BLaER1 (cell line): ENCODE results near the gene MAP3K21.

Experiments used
- H3K27ac ChIP-seq: shearing (Covaris generic); formaldehyde crosslinking; 2 replicates; pipeline ENCODE4 v1.8.1; 2022
- H3K27me3 ChIP-seq: shearing (Covaris generic); formaldehyde crosslinking; 2 replicates; pipeline ENCODE4 v1.8.1; 2022
- H3K36me3 ChIP-seq: shearing (Covaris generic); formaldehyde crosslinking; 2 replicates; pipeline ENCODE4 v1.8.1; 2022
- H3K4me1 ChIP-seq: shearing (Covaris generic); formaldehyde crosslinking; 2 replicates; pipeline ENCODE4 v1.8.1; 2022
- H3K4me2 ChIP-seq: shearing (Covaris generic); formaldehyde crosslinking; 2 replicates; pipeline ENCODE4 v1.8.1; 2022
- H3K4me3 ChIP-seq: shearing (Covaris generic); formaldehyde crosslinking; 2 replicates; pipeline ENCODE4 v1.8.1; 2022
- H3K9ac ChIP-seq: shearing (Covaris generic); formaldehyde crosslinking; 2 replicates; pipeline ENCODE4 v1.8.1; 2022
- H3K9me3 ChIP-seq: shearing (Covaris generic); formaldehyde crosslinking; 2 replicates; pipeline ENCODE4 v1.8.1; 2022
- H4K20me1 ChIP-seq: shearing (Covaris generic); formaldehyde crosslinking; 2 replicates; pipeline ENCODE4 v1.8.1; 2022
- Cebpa-rat ChIP-seq: shearing (Covaris generic); IDR thresholded peaks from 2 replicates; pipeline ENCODE4 v1.8.1; 2022

The MAP3K21 gene

DNA sequence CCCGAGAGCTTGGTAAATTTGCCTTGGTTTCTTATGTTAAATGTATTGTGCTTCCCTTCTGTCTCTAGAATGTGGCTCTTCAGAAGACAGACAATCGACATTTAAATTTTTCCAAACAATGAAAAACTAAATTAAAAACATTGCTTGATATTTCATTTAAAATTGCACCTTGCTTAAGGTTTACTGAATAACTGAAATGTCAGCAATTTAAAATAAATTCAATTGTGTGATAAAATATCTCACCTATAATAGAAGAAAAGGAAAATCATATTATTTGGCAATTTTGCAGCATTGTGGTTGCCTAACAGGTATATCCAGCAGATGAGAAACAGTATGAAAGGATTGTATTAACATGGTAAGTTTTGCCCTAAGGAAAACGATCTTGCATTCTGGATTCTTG lies 56.5 kb downstream of the MAP3K21 start:
- no peaks in the 10 kb centered on the region for H4K20me1 ChIP-seq
- no peak overlapping the region for H3K4me2 ChIP-seq
- H3K36me3 ChIP-seq, result peaks cover 16% of the 10 kb centered on the region
- no peak overlapping the region for H3K9ac ChIP-seq
- H3K4me1 ChIP-seq, result peaks cover 7% of the 10 kb centered on the region
- no peaks in the 10 kb centered on the region for H3K27me3 ChIP-seq
- peaks cover 9% of the 10 kb centered on the region for H3K9me3 ChIP-seq
- no peak for TF ChIP-seq Cebpa-rat
- H3K27ac ChIP-seq, result no peak overlapping the region
- H3K4me3 ChIP-seq, result no peak overlapping the region

DNA sequence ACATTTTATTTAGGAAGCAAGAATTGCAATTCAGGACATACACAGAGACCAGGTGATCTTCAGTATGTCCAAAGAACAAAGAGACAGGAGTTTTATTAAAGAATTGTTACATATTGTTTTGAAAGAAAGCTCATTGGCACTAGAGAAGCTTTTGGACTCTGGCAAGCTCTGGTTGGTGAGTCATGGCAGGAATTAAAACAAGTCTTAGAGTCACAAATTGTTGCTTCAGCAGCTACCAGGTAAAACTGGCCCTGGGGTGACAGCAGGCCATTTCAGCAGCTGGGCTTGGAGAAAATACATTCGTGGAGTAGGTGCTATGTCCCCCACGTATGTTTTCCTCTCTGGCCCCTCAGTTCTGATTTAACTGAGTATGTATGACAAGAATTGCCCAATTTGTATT lies 58.8 kb downstream of the MAP3K21 start:
- H4K20me1 ChIP-seq, result no peaks in the 10 kb centered on the region
- no peak overlapping the region for H3K9ac ChIP-seq
- peaks cover 9% of the 10 kb centered on the region for H3K9me3 ChIP-seq
- no peak for TF ChIP-seq Cebpa-rat
- no peaks in the 10 kb centered on the region for H3K27me3 ChIP-seq
- H3K4me2 ChIP-seq, result no peak overlapping the region
- H3K36me3 ChIP-seq, result peaks cover 11% of the 10 kb centered on the region
- H3K4me1 ChIP-seq, result peaks cover 7% of the 10 kb centered on the region
- H3K27ac ChIP-seq, result no peak overlapping the region
- H3K4me3 ChIP-seq, result no peak overlapping the region

DNA sequence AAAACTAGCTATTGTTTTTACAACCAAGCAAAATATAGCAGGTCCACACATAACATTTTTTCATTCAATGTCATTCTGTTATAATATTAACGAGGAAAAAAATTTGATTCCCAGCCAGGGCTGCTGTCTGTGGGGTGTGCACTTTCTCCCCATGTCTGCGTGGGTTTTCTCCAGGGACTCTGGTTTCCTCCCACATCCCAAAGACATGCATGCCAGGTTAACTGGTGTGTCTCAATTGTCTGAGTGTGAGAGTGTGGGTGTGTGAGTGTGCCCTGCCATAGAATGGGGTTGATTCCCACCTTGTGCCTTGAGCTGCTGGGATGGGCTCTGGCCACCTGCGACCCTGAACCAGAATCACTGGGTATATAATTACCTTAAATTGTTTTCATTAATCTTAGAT lies 60.1 kb downstream of the MAP3K21 start:
- no peak for TF ChIP-seq Cebpa-rat
- Histone ChIP-seq H3K4me3 (no peak overlapping the region), H3K27me3 (no peaks in the 10 kb centered on the region), H3K27ac (no peak overlapping the region), H3K36me3 (peaks cover 3% of the 10 kb centered on the region), H3K4me2 (0 out of 2 replicates have a peak overlapping the region, but pooled peaks have one; percentile 19), H3K4me1 (peaks cover 7% of the 10 kb centered on the region), H3K9me3 (peaks cover 4% of the 10 kb centered on the region; the same call in 1 of the 2 replicates), H4K20me1 (no peaks in the 10 kb centered on the region), H3K9ac (no peak overlapping the region)

DNA sequence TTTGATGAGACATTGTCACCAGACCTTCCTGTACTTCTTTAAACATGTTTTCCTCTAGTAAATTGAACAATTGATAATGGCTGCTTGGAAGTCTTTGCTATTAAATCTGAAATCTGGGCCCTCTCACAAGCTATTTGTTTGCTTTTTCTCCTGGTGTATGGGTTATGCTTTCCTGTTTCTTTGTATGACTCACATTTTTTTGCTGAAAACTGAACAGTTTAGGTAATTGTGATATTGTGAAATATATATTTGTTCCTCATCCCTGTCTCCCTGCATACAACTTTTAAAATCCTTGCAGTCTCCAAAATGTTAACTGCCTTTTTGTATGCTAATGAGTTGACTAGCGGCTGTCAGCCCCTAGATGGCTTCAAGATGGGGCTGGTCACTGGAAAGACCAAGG lies 61.6 kb downstream of the MAP3K21 start:
- Histone ChIP-seq H3K27ac (no peak overlapping the region), H3K27me3 (no peaks in the 10 kb centered on the region), H3K4me2 (no peak overlapping the region), H3K9me3 (no peaks in the 10 kb centered on the region), H3K4me3 (no peak overlapping the region), H3K36me3 (no peaks in the 10 kb centered on the region), H3K4me1 (peaks cover 7% of the 10 kb centered on the region), H4K20me1 (no peaks in the 10 kb centered on the region), H3K9ac (no peak overlapping the region)
- no peak for TF ChIP-seq Cebpa-rat

DNA sequence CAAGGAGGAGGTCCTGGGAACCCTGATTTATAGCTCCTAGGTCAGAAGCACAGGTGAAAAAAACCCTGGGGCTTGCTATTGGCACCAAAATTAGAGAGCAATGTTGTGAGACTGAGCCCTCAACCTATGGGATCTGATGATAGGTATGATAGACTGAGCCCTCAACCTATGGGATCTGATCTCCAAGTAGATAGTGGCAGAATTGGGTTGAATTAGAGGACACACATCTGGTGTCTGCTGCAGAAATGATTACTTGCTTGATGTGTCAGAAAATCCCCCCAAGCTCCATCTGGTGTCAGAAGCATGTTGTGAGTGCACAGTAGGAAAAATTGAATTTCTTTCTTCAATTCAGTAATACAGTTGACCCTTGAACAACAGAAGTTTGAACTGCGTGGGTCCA lies 62.4 kb downstream of the MAP3K21 start:
- Histone ChIP-seq H3K36me3 (no peaks in the 10 kb centered on the region), H3K27me3 (no peaks in the 10 kb centered on the region), H3K4me1 (peaks cover 7% of the 10 kb centered on the region), H3K4me3 (no peak overlapping the region), H3K9ac (no peak overlapping the region), H3K9me3 (no peaks in the 10 kb centered on the region), H4K20me1 (no peaks in the 10 kb centered on the region), H3K27ac (no peak overlapping the region), H3K4me2 (no peak overlapping the region)
- TF ChIP-seq Cebpa-rat, result no peak

DNA sequence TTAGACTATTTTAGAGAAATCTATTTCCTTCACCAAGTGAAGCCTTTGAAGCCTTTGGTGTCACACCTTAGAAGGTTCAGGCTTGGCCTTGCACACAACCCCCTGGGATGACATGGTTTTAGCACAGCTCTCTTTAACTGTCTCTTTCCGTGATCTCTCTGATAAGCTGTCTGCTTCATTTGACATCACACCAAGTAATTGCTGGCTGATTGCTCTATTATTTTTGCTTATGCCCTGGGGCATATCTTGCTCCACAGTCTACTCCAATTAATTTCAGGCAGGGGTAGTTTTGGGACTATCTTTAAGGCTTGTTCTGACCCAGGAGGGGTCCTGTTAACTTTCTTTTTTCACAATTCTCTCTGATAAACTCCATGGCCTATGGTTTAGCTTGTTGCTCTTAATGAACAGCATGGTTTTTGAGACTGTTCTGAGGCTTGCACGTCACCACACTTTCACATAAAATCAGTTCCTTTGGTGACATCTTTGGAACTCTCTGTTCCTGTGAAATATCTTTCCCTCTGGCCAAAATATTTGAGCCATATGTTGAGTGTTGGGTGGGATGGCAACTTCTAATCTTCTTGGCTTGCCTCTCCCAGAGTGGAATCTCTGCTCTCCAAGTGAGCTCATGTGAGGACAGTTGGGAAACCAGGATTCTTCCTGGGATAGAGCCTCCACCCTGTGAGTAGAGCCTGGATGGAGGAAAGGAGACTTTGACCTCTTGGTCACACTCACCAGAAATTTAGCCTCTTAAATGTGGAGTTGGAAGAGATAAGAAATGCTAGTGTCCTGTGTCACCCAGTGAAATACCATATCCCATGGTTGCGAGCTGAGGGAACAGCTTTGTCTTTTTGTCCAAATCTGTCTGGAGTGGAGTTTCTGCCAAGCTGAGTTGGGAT lies 63.6 kb downstream of the MAP3K21 start:
- no peak overlapping the region for H3K9ac ChIP-seq
- H3K36me3 ChIP-seq, result no peaks in the 10 kb centered on the region
- no peaks in the 10 kb centered on the region for H3K9me3 ChIP-seq
- H3K4me3 ChIP-seq, result no peak overlapping the region
- H3K27ac ChIP-seq, result no peak overlapping the region
- H3K27me3 ChIP-seq, result no peaks in the 10 kb centered on the region
- no peak for TF ChIP-seq Cebpa-rat
- H3K4me1 ChIP-seq, result peaks cover 7% of the 10 kb centered on the region
- H4K20me1 ChIP-seq, result no peaks in the 10 kb centered on the region
- H3K4me2 ChIP-seq, result no peak overlapping the region

DNA sequence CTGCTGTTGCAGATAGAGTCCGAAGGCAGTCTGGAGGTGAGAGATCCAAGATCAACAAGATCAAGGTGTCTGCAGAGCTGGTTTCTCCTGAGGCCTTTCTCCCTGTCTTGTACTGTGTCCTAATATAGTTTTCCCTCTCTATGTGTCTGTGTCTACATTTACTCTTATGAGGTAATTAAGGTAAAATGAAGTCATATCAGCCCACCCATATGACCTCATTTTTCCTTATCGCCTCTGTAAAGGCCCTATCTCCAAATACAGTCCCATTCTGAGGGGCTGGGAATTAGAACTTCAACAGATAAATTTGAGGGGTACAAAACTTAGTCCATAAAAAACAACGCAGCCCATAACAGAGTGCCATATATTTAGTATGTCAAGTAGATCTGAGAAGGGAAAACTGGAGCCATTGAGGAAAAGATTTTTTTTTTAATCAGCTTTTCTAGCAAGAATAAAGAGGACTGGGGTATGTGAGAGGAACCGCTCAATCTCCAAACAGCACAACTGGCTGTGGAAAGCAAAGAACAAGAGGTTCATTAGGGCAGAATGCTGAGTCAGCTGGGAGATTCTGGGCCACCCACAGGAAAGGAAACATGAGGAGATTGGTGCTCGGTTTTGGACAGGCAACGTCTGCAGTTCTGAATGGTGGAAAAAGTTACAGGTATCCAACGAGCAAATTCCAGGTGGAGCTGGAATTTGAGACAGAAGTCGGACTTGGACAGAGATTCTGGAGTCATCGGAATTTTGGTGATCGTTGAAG lies 65.7 kb downstream of the MAP3K21 start:
- no peaks in the 10 kb centered on the region for H3K27me3 ChIP-seq
- H4K20me1 ChIP-seq, result no peaks in the 10 kb centered on the region
- H3K4me3 ChIP-seq, result no peak overlapping the region
- no peaks in the 10 kb centered on the region for H3K4me1 ChIP-seq
- H3K27ac ChIP-seq, result no peak overlapping the region
- H3K36me3 ChIP-seq, result no peaks in the 10 kb centered on the region
- H3K9me3 ChIP-seq, result no peaks in the 10 kb centered on the region
- no peak for TF ChIP-seq Cebpa-rat
- no peak overlapping the region for H3K4me2 ChIP-seq
- no peak overlapping the region for H3K9ac ChIP-seq

DNA sequence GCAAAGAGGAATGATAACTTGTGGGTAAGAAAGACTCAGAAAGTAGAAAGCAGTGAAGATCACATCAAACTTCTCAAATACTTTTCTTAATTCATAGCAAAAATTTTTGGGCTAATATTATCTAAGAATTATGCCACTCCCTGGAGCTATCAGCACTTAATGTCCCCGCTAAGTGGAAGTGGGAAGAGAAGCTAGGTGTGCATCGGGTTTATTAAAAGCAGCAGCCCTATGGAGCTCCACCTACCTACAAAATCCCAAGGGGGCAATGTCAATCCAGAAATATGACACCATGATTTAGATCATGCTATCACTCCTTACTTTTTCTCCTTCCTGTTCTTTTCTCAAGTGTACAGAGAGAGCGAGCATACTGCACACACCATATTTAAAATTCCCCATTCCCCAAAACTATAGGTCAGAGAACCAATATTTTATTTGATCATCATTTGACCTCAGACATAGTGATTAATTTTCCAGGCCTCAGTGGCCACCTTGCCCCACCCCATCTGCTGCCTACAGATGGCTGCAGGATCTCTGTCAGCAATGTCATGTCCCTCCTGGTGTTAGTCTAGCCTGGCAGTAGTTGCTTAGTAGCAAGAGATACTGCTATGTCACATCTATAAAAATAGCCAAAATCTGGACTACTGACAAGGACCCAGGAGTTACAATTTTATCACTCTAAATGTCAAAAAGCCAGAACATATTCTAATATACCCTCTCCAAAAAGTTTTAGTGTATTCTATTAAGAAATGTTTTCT lies 66.6 kb downstream of the MAP3K21 start:
- H4K20me1 ChIP-seq, result no peaks in the 10 kb centered on the region
- no peak for TF ChIP-seq Cebpa-rat
- H3K36me3 ChIP-seq, result no peaks in the 10 kb centered on the region
- H3K9me3 ChIP-seq, result no peaks in the 10 kb centered on the region
- no peaks in the 10 kb centered on the region for H3K4me1 ChIP-seq
- H3K4me3 ChIP-seq, result no peak overlapping the region
- no peak overlapping the region for H3K9ac ChIP-seq
- H3K27ac ChIP-seq, result no peak overlapping the region
- H3K4me2 ChIP-seq, result no peak overlapping the region
- no peaks in the 10 kb centered on the region for H3K27me3 ChIP-seq

DNA sequence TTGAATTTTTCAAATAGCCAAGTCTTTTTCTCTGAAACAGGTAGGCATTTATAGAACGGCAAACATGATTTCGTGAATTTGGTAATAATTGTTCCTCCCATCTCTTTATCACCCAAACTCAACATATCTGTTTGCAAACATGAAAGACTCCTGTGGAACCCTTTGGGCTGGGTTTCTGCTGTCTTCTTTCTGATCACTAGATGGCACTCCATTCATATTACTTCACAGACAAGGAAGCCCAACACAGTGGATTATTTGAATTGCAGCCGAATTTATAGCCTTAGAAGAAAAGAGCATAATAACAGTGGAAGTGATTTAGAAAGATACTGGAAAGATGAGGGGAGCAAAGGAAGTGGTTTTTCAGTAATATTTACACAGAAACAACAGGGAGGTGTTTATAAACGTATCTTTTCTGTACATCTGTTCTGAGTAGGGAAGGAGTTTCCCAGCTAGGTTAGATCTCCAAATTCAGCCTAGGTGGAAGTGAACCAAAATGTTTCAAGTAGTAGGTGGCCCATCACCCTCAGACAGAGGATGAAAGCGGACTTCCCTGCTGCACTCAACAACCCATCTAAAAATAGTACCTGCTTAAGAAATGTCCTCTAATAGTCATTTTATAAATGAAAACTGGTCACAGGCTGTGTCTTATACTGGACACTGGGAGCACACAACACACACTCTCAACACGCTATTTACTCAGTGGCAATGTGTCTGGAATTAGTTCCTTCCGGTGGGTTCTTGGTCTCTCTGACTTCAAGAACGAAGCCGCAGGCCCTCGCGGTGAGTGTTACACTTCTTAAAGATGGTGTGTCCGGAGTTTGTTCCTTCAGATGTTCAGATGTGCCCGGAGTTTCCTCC lies 67.6 kb downstream of the MAP3K21 start:
- Histone ChIP-seq H3K27ac (no peak overlapping the region), H3K9me3 (no peaks in the 10 kb centered on the region), H3K36me3 (no peaks in the 10 kb centered on the region), H4K20me1 (no peaks in the 10 kb centered on the region), H3K9ac (no peak overlapping the region), H3K4me1 (no peaks in the 10 kb centered on the region), H3K4me3 (no peak overlapping the region), H3K4me2 (no peak overlapping the region), H3K27me3 (no peaks in the 10 kb centered on the region)
- no peak for TF ChIP-seq Cebpa-rat
